Heart left ventricle (tissue), 13 donors: ENCODE measurements around the gene ZNF487.
"Not testable (repeated sequence)": the region's sequence is repeated elsewhere in the genome, so short reads cannot be mapped to it uniquely, and the experiment has no call there.

ENCODE experiments used
- CTCF ChIP-seq, 12 donors: fragments of 200-600 bp; sonication (generic) in 4 of 12; IDR thresholded peaks; one replicate each; pipeline versions ENCODE4 v1.5.0 to v1.8.0; 2018 to 2022; ENCODE audit warnings: antibody characterized with exemption in 12 of 12, mild to moderate bottlenecking in 5 of 12
- POLR2A ChIP-seq, 2 donors: fragments of 450-650 bp; IDR thresholded peaks; one replicate each; pipeline ENCODE4 v1.6.1; 2017; ENCODE audit warnings: antibody characterized with exemption in 2 of 2, mild to moderate bottlenecking in 2 of 2, moderate library complexity in 2 of 2
- donor health status: ischemic (EF 13 %, LVEDD 7.1; RV severe dilation, severe dysfunction).
- donor health status: DM: no; HTN: yes; CAD: no.
- donor health status: DM: no; HTN: no; CAD: no.
- donor health status: ischemic (EF 25% LVEDD 6.9; RV normal size, moderate dysfunction).
- donor health status: ischemic (EF 25% LVEDD 5.7; RV mildly dilated, moderate dysfunction).
- donor health status: ischemic (EF 35%, LVEDD 5.7; RV mildly dilated, moderate dysfunction).
- donor health status: nonischemic (EF 11% LVEDD 7.7; RV severe dilation, severe dysfunction).
- donor health status: DM: yes; HTN: yes; CAD: no.
- donor health status: PGD.
- donor health status: ischemic (EF 29% LVEDD 5.4; RV normal size, mild dysfunction).
- donor health status: nonischemic (EF 23%, LVEDD 6.1; RV moderate dilation, normal function).

GRCh38 chr10:43454025-43454424, 17.1 kb downstream of the ZNF487 start:
- not testable (repeated sequence) for TF ChIP-seq POLR2A, CTCF (IDR thresholded peaks at IDR 0.05)
